ENCODE measurements around the gene RNF212B. TPM values are rescaled to one million over a fixed set of nuclear protein-coding genes. Genes with fewer than 3 reads are reported as not detected.

The RNF212B gene
- total RNA-seq, 6 experiments from 2014 or later, result 0.49 TPM; not detected in 5

- ATAC-seq (peak; percentile 84 to 93 (median 88)), DNase-seq (no peak)
- H3K4me3 ChIP-seq, result no peak overlapping the region
- H3K27ac ChIP-seq, result no peak overlapping the region
- TF ChIP-seq CTCF (IDR thresholded peaks at IDR 0.05) (peak; percentile 56 to 83 (median 72)), POLR2A (IDR thresholded peaks at IDR 0.05) (no peak)
- H3K9me3 ChIP-seq, result no peaks in the 10 kb centered on the region
- peaks cover 0 to 11% (median 0%) of the 10 kb centered on the region in 4 donors for H3K4me1 ChIP-seq
- H3K27me3 ChIP-seq, result no peaks in the 10 kb centered on the region
- 12% methylated on average over 19 of the region's 24 CpGs for WGBS (ENCODE audit: insufficient coverage, low coverage, low lambda C conversion rate, missing lambda C conversion rate)
- intact Hi-C loops (cut with DNase I), result no loop called here
- H3K36me3 ChIP-seq, result peaks cover 0 to 10% (median 0%) of the 10 kb centered on the region in 4 donors
Observed at GRCh38 chr14:23294734-23295561, 57.2 kb downstream of the RNF212B start.

GRCh38 chr14:23296012-23296777 lies 58.5 kb downstream of the RNF212B start:
- no peak overlapping the region for H3K27ac ChIP-seq
- WGBS (ENCODE audit: insufficient coverage, low coverage, low lambda C conversion rate, missing lambda C conversion rate), result 89% methylated on average over 7 of the region's 7 CpGs
- ATAC-seq, result no peak

GRCh38 chr14:23297096-23297495 lies 59.4 kb downstream of the RNF212B start:
- DNase-seq, result no peak
- intact Hi-C loops (cut with DNase I), result no loop called here
- Histone ChIP-seq H3K9me3 (no peaks in the 10 kb centered on the region), H3K27ac (no peak overlapping the region), H3K4me3 (no peak overlapping the region), H3K4me1 (peaks cover 0 to 11% (median 3%) of the 10 kb centered on the region in 4 donors), H3K36me3 (peaks cover 0 to 10% (median 0%) of the 10 kb centered on the region in 4 donors), H3K27me3 (no peaks in the 10 kb centered on the region)
- no peak for TF ChIP-seq CTCF (IDR thresholded peaks at IDR 0.05)
- no peak for TF ChIP-seq POLR2A (IDR thresholded peaks at IDR 0.05)
- WGBS (ENCODE audit: insufficient coverage, low coverage, low lambda C conversion rate, missing lambda C conversion rate), result 81% methylated on average over 7 of the region's 7 CpGs
- ATAC-seq, result no peak

More at GRCh38 chr14:23296012-23296777, 58.5 kb downstream of the RNF212B start:
- Histone ChIP-seq H3K27me3 (no peaks in the 10 kb centered on the region), H3K4me1 (peaks cover 0 to 11% (median 3%) of the 10 kb centered on the region in 4 donors), H3K9me3 (no peaks in the 10 kb centered on the region), H3K36me3 (peaks cover 0 to 10% (median 0%) of the 10 kb centered on the region in 4 donors), H3K4me3 (no peak overlapping the region)
- no peak for DNase-seq
- intact Hi-C loops (cut with DNase I), result no loop called here
- no peak for TF ChIP-seq POLR2A (IDR thresholded peaks at IDR 0.05)
- TF ChIP-seq CTCF (IDR thresholded peaks at IDR 0.05), result no peak

- no peak for DNase-seq
- intact Hi-C loops (cut with DNase I), result no loop called here
- H3K4me1 ChIP-seq, result peaks cover 0 to 11% (median 3%) of the 10 kb centered on the region in 4 donors
- no peak overlapping the region for H3K4me3 ChIP-seq
- peaks cover 0 to 10% (median 0%) of the 10 kb centered on the region in 4 donors for H3K36me3 ChIP-seq
- H3K27me3 ChIP-seq, result no peaks in the 10 kb centered on the region
- no peaks in the 10 kb centered on the region for H3K9me3 ChIP-seq
- H3K27ac ChIP-seq, result no peak overlapping the region
- ATAC-seq, result no peak
- 81% methylated on average over 4 of the region's 7 CpGs for WGBS (ENCODE audit: insufficient coverage, low coverage, low lambda C conversion rate, missing lambda C conversion rate)
- TF ChIP-seq CTCF (IDR thresholded peaks at IDR 0.05) (no peak), POLR2A (IDR thresholded peaks at IDR 0.05) (no peak)
Observed at GRCh38 chr14:23297611-23298277, 60.0 kb downstream of the RNF212B start.
